Aorta (tissue), 5 donors: ENCODE measurements around the gene ADRM1. TPM values are rescaled to one million over a fixed set of nuclear protein-coding genes. Genes with fewer than 3 reads are reported as not detected.

Experiments used
- ATAC-seq: fragments of 200-7000 bp; cut with Tn5 transposase; one replicate; pipeline ENCODE4 v1.9.1; 2022; ENCODE audit warnings: moderate library complexity; ENCODE audit not compliant: low FRiP score
- DNase-seq, 2 donors: peaks; one replicate each; pipeline ENCODE4 v3.0.0-alpha.2; 2020
- H3K27ac ChIP-seq, 2 donors: one replicate each; pipeline ENCODE4 v1.5.1; 2013; ENCODE audit warnings: low read length in 2 of 2, mild to moderate bottlenecking in 2 of 2, moderate library complexity in 2 of 2, control low read depth in 1 of 2, inconsistent platforms in 1 of 2, low read depth in 1 of 2
- H3K27me3 ChIP-seq, 2 donors: one replicate each; pipeline ENCODE4 v1.6.1; 2013; ENCODE audit warnings: control low read depth in 1 of 2, low read length in 1 of 2, mild to moderate bottlenecking in 1 of 2, moderate library complexity in 1 of 2; ENCODE audit not compliant: insufficient read depth in 2 of 2, control insufficient read depth in 1 of 2
- H3K36me3 ChIP-seq, 2 donors: one replicate each; pipeline ENCODE4 v1.6.1; 2013; ENCODE audit warnings: control low read depth in 1 of 2, low read length in 1 of 2, mild to moderate bottlenecking in 1 of 2; ENCODE audit not compliant: insufficient read depth in 2 of 2, control insufficient read depth in 1 of 2
- H3K4me1 ChIP-seq, 2 donors: one replicate each; pipeline ENCODE4 v1.6.1; 2013; ENCODE audit warnings: low read length in 2 of 2, control low read depth in 1 of 2, mild to moderate bottlenecking in 1 of 2, moderate library complexity in 1 of 2; ENCODE audit not compliant: insufficient read depth in 2 of 2, control insufficient read depth in 1 of 2
- H3K4me3 ChIP-seq, 2 donors: one replicate each; pipeline ENCODE4 v1.5.1; 2013; ENCODE audit warnings: low read length in 2 of 2, control low read depth in 1 of 2, mild to moderate bottlenecking in 1 of 2
- H3K9me3 ChIP-seq: one replicate; pipeline ENCODE4 v1.6.1; 2013; ENCODE audit warnings: mild to moderate bottlenecking, low read length; ENCODE audit not compliant: control insufficient read depth
- WGBS, 2 donors: extraction: QIAGEN DNeasy Blood & Tissue Kit; methylation state at CpG; one replicate each; pipeline ENCODE4 v1.1.7; 2013; 5-methylcytosine and 5-hydroxymethylcytosine counted together
- intact Hi-C, 2 donors: fragments of 100-400 bp; cut with DNase I; formaldehyde crosslinking; loops; one replicate each; pipeline versions ENCODE4 v1.14.2 to v1.15.0; 2022
- polyA plus RNA-seq, 2 donors: library from polyadenylated mRNA; stranded (reverse); fragments of 200-250 nt; gene quantifications; one replicate each; pipeline ENCODE4 v1.2.3, GENCODE V29; 2013
- total RNA-seq, 2 donors: library from RNA; stranded (reverse); fragmentation: NEBNext Ultra II Directional; extraction: Animal tissue kit (Norgen Biotek cat#: 25700); gene quantifications; one replicate each; pipeline ENCODE4 v1.2.1, GENCODE V29; 2021
- donor health status: healthy with polysubstance abuse.
- donor health status: Bipolar disorder and iron deficiency.
- donor health status: DM: no; HTN: no; CAD: no.
- donor health status: DM: no; HTN: no; CAD: no.
- donor health status: DM: yes; HTN: yes; CAD: no.

Gene ADRM1
- total and polyA plus RNA-seq, 4 donors: 41.4 to 80.9 (median 58.9) TPM

DNA sequence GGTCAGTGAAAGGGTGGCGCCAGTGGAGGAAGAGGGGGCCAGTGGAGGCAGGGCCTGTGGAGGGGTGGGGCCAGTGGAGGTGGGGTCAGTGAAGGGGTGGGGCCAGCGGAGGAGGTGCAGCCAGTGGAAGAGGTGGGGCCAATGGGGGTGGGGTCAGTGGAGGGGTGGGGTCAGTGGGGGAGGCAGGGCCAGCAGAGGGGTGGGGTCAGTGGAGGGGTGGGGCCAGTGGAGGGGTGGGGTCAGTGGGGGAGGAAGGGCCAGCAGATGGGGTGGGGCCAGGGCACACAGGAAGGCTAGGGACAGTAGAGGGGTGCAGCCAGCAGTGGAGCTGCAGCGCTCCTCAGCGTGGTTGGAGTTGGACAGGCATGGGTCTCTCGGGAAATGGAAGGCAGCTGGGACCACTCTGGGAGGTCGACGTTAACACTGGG is 18.7 kb downstream of the ADRM1 start:
- Histone ChIP-seq H3K4me1 (no peaks in the 10 kb centered on the region), H3K36me3 (peaks cover 0 to 15% of the 10 kb centered on the region in 2 donors), H3K27ac (no peak overlapping the region), H3K9me3 (no peaks in the 10 kb centered on the region), H3K27me3 (no peaks in the 10 kb centered on the region), H3K4me3 (no peak overlapping the region)
- ATAC-seq (no peak), DNase-seq (no peak)
- WGBS, 2 donors: 81 to 90% methylated on average over 5 to 7 of the region's 7 CpGs
- intact Hi-C loops: no loop called here

DNA sequence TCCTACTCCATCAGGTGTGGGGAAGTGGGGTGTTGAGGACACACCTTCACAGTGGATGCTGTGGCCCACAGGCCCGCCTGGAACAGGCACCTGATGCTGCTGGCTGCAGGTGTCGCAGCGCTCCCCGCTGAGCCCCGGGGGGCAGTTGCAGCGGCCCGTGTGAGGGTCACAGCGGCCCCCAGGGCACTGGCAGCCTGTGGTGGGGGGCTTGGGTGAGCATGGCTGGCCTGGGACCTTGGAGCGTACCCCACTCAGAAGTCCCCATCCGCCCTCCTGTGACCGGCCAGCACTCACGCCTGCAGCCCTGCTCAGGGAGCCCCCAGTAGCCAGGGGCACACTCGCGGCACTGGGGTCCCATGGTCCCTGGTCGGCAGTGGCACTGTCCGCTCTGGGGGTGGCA is 19.2 kb downstream of the ADRM1 start:
- WGBS, 2 donors: 95 to 97% methylated on average over 16 of the region's 16 CpGs
- Histone ChIP-seq H3K36me3 (peaks cover 0 to 14% of the 10 kb centered on the region in 2 donors), H3K4me3 (no peak overlapping the region), H3K9me3 (no peaks in the 10 kb centered on the region), H3K4me1 (no peaks in the 10 kb centered on the region), H3K27me3 (no peaks in the 10 kb centered on the region), H3K27ac (no peak overlapping the region)
- ATAC-seq: no peak
- intact Hi-C loops: no loop called here
- DNase-seq: no peak

DNA sequence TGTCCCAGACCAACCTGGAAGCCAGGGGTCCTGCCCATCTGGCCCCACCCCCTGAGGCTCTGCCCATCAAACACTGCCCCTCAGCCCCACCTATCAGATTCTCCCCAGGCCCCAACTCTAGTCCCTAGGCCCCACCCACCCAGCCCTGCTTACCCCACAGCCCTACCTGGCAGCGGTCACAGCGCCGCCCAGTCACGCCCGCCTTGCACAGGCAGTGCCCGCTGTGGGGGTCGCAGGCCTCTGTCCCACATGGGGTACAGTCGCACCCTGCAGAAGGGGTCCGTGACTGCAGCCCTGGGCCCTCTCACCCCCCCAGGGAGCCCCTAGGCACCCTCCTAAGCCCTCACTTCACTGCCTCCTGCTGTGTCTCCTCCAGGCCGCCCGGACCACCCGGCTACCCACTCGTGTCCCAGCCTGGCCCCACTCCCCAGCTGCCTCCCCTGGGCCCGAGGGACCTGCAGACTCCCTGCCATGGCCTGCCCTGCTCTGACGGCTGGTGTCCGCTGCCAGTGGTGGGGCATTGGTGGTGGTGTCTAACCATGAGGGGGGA is 19.8 kb downstream of the ADRM1 start:
- Histone ChIP-seq H3K27ac (no peak overlapping the region), H3K4me3 (no peak overlapping the region), H3K4me1 (no peaks in the 10 kb centered on the region), H3K9me3 (no peaks in the 10 kb centered on the region), H3K27me3 (no peaks in the 10 kb centered on the region), H3K36me3 (peaks cover 0 to 14% of the 10 kb centered on the region in 2 donors)
- intact Hi-C loops: no loop called here
- WGBS, 2 donors: 88 to 89% methylated on average over 16 of the region's 16 CpGs
- no peak for ATAC-seq
- no peak for DNase-seq

DNA sequence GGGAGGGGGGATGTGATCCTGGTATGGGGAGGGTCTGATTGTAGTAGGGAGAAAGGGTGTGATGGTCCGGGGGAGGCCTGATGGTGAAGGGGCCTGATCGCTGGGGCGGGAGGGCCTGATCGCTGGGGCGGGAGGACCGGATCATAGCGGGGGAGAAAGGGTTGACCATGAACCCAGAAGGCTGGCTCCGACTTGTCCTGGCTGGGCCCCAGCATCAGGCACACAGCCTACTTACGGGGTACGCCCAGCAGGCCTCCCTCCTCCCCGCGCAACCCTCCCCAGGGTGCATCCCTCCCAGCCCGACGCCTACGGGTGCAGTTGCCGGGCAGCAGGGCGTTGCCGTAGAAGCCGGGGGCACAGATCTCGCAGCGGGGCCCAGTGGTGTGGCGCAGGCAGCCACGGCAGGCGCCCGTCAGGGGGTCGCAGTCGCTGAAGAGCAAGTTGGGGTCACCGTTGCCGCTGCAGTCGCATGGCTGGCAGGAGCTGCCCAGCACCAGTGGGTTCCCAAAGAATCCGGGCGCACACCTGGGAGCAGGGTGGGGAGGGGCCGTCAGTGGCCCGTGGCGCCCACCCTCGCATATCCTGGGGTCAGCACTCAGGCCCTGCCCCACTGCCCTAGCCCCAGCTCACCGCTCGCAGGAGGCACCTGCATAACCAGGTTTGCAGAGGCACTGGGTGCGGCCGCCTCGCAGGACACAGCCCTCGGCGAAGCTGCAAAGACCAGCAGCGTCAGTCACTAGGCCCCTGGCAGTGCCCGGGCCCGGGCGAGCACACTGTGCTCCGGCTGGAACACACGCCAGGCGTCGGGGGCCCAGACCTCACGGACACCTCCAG is 20.6 kb downstream of the ADRM1 start:
- no peaks in the 10 kb centered on the region for H3K9me3 ChIP-seq
- no peaks in the 10 kb centered on the region for H3K4me1 ChIP-seq
- peaks cover 0 to 19% of the 10 kb centered on the region in 2 donors for H3K36me3 ChIP-seq
- no peak for DNase-seq
- WGBS, 2 donors: 89% methylated on average over 52 of the region's 52 CpGs
- no peak overlapping the region for H3K4me3 ChIP-seq
- ATAC-seq: no peak
- intact Hi-C loops: no loop called here
- no peaks in the 10 kb centered on the region for H3K27me3 ChIP-seq
- no peak overlapping the region for H3K27ac ChIP-seq

DNA sequence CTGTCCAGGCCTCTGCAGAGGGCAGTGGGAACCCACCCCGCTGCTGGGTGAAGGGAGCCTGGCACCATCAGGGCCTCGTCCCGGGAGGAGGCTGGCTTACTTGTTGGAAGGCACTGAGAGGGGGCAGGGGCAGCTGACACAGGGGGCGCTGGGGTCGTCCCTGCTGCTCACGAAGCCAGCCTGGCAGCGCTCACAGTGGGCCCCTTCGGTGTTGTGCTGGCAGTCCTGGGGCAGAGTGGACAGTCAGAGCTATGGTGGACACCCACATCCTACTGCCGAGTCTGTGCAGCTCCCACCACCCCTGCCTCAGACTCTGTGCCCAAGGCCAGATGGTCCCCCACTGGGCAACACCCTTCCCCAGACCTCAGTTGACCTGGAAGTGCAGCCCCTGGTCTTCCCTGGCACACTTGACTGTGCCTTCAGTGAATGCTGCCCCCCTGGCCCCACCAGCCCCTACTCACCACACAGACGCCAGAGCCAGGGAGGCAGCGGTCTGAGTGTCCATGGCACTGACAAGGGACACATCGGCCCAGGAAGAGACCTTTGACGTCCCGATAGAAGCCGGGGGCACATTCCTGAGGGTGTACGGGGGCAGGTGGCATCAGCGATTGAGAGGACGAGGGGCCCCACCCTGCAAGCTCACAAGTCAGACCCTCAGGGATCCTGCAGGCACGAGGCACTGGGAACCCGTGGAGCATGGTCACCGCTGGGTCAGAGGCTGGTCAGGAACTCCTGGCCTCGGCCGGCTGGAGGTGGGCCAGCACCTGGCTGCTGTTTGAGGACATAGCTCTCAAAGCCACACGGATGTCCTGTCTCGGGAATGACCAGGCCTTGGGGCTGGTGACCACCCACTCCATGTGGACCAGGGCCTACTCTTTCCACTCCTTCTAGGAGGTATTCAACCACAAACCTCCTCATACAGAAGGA is 21.4 kb downstream of the ADRM1 start:
- Histone ChIP-seq H3K36me3 (peaks cover 0 to 20% of the 10 kb centered on the region in 2 donors), H3K27me3 (no peaks in the 10 kb centered on the region), H3K27ac (no peak overlapping the region), H3K4me1 (no peaks in the 10 kb centered on the region), H3K9me3 (no peaks in the 10 kb centered on the region), H3K4me3 (no peak overlapping the region)
- ATAC-seq: no peak
- intact Hi-C loops: no loop called here
- WGBS, 2 donors: 79 to 81% methylated on average over 23 to 25 of the region's 25 CpGs
- DNase-seq: no peak

DNA sequence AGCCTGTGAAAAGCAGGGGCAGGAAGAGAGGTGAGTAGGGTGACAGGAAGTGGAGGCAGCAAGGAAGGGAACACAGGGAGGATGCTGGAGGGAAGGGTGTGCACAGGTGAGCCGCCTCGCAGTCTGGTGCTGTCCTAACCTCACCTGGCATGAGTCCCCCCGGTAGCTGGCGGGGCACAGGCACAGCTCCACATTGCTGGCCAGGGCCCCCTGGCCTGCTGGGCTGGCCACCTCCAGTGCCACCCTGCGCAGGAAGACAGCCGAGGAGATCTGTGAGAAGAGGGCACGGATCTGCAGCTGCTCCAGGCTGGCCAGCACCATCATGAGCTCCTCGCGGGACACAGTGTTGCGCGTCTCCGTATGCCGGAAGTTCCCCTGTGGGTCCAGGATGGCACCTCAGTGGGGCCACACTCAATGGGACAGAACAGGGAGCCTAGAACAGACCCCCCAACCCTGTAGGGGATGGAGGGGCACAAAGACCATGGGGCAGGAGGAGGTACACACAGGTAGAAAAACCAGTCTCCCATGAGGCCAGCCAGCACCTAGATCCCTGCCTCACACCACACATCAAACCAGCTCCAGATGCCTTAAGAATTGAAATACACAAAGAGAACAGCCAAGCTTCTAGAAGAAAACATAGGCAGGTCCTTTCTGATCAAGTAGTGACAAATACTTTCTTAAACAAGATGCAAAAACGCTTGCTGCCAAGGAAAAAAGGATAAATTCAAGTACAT is 22.5 kb downstream of the ADRM1 start:
- ATAC-seq (no peak), DNase-seq (no peak)
- Histone ChIP-seq H3K4me3 (no peak overlapping the region), H3K4me1 (no peaks in the 10 kb centered on the region), H3K36me3 (peaks cover 0 to 27% of the 10 kb centered on the region in 2 donors), H3K27ac (no peak overlapping the region), H3K27me3 (no peaks in the 10 kb centered on the region), H3K9me3 (no peaks in the 10 kb centered on the region)
- 86 to 88% methylated on average over 10 to 14 of the region's 14 CpGs for WGBS, 2 donors
- intact Hi-C loops: no loop called here

GRCh38 chr20:62326559-62326958 is 23.8 kb downstream of the ADRM1 start:
- ATAC-seq: no peak

More at GRCh38 chr20:62326559-62326958, 23.8 kb downstream of the ADRM1 start:
- Histone ChIP-seq H3K27me3 (no peaks in the 10 kb centered on the region), H3K36me3 (peaks cover 0 to 27% of the 10 kb centered on the region in 2 donors), H3K27ac (no peak overlapping the region), H3K4me1 (no peaks in the 10 kb centered on the region), H3K4me3 (no peak overlapping the region), H3K9me3 (no peaks in the 10 kb centered on the region)
- no peak for DNase-seq
- WGBS, 2 donors: 88 to 92% methylated on average over 13 to 14 of the region's 14 CpGs
- intact Hi-C loops: no loop called here
